Superior temporal gyrus (tissue), 1 donor: Measurements from ENCODE around the gene CADM1.

Source experiments
- DNase-seq: peaks from one replicate; pipeline ENCODE4 v3.0.0-alpha.2; 2016; ENCODE audit errors: extremely low spot score

CADM1 gene

DNA sequence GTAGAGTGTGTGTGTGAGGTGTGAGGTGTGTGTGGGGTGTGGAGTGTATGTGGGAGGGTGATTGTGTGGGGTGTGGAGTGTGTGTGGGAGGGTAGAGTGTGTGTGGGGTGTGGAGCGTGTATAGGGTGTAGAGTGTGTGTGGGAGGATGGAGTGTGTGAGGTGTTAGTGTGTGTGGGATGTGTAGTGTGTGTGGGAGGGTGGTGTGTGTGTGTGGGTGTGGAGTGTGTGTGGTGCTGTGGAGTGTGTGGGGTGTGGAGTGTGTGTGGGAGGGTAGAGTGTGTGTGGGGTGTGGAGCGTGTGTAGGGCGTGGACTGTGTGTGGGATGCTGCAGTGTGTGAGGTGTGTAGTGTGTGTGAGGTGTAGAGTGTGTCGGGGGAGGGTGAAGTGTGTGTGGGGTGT, 356.1 kb downstream of the CADM1 start:
- DNase-seq: no peak

DNA sequence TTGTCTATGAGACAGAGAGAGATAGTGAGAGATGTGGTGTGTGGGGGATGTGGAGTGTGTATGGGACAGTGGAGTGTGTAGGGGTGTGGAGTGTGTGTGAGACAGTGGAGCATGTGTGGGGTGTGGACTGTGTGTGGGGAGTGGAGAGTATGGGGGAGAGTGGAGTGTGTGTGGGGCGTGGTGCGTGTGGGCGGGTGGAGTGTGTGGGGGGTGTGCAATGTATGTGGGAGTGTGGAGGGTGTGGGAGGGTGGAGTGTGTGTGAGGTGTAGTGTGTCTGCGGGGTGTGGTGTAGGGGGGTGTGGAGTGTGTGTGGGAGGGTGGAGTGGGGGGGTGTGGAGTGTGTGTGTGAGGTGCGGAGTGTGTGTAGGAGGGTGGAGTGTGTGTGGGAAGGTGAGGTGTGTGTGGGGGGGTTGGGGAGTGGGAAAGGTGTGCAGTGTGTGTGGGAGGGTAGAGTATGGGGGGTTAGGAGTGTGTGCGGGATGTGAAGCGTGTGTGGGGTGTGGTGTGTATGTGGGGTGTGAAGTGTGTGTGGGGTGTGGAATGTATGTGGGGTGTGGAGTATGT, 356.9 kb downstream of the CADM1 start:
- no peak for DNase-seq

DNA sequence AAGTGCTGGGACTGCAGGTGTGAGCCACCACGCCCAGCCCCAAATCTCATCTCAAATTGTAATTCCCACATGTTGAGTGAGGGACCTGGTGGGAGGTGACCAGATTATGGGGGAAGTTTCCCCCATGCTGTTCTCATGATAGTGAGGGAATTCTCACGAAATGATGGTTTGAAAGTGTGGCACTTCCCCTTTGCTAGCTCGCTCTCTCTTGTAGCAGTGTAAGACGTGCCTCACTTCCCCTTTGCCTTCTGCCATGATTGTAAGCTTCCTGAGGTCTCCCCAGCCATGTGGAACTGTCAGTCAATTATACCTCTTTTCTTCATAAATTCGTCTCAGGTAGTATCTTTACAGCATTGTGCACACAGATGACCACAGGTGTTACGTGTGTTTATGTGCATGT, 357.8 kb downstream of the CADM1 start:
- no peak for DNase-seq

DNA sequence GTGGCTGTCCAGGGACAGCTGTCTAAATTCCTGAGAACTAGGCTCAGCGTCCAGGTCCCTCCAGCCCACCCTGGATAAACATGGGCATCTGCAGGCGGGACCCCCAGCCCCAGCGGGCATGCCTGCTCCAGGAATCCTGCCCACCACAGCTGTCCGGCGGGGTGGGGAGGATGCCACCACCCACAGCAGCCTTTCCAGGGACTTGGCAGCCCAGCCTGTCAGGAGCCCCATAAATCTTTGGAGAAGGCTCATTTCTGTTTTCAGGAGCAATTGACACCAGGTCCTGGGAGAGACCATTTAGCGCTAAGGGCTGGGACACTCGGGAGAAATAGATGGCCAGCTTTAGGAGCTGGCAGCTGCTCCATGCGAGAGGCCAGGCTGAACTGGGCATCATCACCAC, 358.9 kb downstream of the CADM1 start:
- no peak for DNase-seq

DNA sequence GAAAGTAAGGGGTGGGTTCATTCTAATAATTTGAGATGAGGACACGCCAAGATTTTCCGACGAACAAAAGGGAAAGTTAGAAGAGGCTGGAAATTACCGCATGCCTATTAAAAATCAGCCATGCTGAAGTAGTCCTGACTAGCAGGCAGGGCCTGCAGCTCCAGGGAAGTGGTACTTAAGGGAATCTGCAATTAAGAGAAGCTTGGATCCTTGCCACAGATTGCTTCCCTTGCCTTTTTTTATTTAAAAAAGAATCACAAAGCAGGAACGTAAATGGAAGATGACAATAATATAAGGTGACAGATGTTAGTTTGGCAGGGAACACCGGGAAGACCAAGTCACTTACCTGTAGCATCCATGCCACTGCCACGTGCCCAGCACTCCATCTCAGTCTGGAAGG, 359.3 kb downstream of the CADM1 start:
- DNase-seq: no peak

DNA sequence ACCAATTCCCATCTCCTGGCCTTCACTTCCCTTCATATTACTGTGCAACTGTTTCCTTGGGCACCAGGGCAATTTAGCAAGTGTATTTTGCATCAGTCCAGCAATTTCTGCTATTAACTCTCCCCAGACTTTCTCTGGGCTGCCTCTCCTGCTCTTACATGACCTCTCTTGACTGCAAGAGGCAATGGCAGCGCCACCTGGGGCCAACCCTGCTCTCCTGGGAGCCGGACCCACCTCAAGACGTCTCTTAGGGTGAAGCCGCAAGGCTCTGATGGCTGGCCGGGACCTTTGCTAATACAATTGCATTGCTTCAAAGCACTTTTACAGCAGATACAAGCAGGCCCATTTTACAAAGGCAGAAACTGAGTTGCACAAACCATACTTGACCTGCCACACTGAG, 360.2 kb downstream of the CADM1 start:
- DNase-seq: no peak

DNA sequence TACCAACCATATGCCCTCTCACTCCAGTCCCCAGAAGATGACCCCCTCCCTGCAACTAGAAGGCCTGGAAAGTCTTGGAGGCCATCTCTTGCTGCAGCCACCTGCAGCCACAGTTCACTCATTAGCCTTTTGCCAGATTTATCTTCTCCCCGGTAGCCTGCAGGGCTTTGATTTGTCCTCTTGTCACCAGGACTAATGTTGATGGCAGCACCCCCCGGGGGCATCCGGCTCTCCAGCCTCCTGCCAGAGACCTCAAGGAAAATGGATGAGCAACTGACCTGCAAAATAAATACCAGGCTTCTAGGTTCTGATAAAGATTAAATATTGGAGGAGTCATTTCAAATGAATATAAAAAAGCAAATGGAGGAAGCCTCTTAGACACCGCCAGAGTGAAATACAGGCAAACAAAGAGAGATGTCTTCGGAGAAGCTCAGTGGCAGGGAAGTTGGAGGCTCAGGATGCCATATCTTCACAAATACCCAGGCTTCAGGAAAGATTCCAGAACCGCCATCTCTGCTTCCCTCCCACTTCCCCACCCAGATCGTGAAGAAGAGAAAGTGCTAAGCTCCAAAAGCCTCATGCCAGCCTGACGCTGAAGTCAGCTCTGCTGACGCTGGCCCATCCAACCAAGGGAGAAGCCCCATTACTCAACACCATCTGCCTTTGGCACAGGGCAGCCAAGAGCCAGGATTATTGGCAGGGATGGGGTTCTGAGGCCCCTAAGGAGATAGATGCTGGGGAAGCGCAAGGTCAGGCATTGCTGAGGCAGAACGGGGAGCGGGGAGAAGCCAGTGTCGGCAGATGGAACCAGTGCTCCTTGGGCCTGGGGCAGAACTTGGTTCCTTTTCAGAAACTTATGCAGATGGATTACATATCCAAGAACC, 362.7 kb downstream of the CADM1 start:
- DNase-seq: no peak

DNA sequence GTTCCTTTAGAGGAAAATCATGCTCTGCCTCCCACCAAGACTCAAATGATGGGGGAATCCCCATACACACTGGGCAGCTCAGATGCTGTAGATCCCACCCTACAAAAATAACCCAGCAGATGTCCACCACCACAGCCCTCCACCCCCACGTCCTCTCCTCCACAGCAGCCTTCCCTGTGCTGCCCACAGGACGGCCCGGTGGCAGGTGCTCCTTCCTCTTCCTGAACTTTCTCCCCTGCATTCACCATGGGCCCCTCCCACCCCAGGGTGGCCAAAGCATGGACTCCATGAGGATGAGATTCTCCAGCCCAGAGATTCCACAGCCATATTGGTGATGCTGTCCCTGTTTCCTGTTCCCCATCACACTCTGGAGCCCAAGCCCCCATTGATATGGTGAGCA, 368.3 kb downstream of the CADM1 start:
- no peak for DNase-seq

DNA sequence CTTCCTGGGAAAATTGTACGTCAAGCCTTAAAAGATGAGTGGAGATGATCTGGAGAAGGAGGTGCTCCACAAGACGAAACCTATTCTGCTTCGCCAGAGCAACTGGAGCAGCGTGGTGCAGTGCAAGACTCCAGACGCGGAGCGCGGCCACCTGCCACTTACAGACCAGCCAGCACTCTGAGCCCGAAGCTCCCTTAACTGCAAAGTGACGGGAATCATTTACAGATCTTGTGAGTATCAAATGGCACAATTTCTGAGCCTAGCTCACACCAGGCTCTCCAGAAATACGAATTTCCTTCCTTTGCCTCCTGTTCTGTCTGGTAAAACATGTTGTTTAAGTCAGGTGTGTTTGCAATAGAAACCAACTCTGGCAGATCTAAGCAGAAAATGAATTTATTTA, 369.3 kb downstream of the CADM1 start:
- no peak for DNase-seq

DNA sequence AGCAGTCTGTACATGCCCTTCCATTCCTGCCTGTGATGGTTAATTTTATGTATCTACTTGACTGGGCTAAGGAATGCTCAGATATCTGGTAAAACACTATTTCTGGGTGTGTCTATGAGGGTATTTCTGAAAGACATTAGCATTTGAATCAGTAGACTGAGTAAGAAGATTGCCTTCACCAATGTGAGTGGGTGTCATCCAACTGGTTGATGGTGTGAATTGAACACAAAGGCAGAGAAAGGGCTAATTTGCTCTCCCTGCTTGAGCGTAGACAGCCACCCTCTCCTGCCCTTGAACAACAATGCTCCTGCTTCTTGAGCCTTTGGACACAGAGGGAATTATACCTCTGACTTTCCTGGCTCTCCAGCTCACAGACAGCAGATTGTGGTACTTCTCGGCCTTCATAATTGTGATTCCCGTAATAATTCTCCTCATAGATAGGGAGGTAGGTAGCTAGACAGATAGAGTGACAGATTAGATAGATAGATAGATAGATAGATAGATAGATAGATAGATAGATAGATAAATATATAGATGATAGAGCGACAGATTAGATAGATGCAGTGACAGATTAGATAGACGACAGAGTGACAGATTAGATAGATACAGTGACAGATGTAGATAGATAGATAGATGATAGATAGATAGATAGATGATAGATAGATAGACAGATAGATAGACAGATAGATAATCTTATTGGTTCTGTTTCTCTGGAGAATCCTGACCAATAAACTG, 370.6 kb downstream of the CADM1 start:
- no peak for DNase-seq

DNA sequence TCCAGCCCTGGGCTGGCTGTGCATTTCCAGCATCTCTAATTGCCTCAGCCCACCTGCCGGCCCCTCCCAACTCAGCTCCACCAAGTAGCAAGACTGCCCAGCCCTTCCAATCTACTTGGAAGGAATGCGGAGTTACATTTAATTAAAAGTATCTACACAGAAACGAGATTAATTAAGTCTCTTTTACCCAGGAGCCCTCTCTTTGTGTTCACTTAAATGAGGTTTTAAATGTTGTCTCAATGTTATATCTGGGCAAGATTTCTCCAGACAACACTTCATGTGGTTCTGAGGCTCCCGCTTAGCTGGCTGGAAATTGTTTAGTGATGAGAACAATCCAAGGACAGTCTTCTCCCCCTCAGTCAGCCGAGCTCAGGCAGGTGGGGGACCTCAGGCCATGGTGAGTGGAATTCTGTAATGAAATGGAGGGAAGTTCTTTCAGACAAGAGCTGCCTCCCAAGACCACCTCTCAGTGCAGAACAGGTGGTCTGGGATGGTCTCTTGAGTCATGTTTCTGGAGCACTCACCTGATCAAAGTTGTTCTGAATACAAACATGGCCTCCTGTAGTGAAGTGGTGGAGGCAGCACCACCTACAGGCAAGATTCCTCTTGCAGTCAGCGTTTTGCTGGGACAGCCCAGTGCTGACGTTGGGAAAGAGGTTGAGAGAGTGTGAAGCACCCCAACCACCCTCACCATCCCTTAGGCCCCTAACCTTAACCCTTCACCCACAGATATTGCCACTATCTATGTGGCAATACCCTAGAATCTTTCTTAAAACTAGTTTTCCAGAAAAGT, 371.6 kb downstream of the CADM1 start:
- no peak for DNase-seq

DNA sequence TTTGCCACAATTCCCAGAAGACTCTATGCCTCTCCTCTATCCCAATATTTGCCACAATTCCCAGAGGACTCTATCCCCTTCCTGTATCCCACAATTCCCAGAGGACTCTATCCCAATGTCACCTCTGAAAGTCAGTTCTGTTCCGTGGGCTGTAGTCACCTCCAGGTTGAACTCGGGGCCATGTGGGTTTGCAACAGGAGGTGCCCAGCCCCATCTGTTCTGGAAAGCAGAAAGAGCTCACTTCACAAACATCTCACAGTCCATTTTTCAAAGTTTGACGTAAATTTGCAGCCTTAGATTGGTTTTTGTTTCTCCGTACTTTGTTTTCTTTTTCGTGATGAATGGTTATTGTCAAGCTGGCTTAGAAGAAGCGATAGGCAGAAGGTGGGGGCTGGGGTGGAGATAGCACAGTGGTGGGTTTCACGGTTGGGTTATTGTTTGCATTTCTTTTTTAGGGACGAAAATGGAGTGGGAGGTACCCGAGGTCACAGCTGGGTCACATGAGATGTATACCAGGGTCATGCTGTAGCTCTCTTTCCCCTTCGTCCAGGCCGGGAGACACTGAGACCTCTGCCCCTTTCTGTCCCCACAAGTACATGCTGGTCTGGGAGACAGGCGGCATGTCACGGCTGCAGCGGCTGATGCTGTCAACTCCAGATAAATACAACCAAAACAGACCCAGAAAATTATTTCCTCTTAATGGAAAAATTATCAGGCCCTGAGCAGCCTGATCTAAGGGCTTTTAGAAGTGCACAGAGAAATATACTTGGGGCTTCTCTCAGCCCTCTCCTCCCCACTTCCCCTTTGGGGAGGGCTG, 374.5 kb downstream of the CADM1 start:
- no peak for DNase-seq

DNA sequence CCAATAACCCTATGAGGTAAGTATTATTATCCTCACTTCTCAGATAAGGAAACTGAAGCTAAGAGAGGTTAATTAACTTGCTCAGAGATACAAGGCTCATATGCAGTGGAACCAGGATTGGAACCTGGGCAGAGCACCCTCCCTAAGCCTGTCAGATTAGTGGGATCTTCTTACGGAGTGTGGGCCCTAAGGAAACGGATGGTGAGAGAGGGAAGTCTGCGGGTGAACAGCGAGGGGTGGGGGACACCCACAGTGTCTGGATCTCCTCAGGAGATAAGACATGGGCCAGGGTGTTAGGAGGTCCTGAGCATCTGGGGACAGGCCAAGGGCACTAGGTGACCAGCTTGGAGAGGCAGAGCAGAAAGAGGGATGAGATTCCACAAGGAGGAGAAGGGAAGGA, 376.0 kb downstream of the CADM1 start:
- no peak for DNase-seq

DNA sequence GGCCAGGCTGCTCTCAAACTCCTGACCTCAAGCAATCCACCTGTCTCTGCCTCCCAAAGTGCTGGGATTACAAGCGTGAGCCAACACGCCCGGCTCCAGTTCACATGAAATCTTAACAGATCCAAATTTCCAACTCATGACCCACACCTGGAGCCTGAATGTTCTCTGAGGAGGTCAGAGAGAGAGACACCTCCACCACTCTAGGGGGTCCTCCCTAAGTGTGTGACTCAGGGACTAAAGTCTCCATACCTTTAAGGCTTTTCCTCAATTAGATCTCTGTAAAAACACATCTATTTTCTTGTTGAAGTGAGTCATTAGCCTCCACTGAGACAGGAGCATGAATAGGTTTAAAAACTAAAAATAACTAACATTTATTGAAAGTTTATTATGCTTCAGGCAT, 376.4 kb downstream of the CADM1 start:
- DNase-seq: no peak

DNA sequence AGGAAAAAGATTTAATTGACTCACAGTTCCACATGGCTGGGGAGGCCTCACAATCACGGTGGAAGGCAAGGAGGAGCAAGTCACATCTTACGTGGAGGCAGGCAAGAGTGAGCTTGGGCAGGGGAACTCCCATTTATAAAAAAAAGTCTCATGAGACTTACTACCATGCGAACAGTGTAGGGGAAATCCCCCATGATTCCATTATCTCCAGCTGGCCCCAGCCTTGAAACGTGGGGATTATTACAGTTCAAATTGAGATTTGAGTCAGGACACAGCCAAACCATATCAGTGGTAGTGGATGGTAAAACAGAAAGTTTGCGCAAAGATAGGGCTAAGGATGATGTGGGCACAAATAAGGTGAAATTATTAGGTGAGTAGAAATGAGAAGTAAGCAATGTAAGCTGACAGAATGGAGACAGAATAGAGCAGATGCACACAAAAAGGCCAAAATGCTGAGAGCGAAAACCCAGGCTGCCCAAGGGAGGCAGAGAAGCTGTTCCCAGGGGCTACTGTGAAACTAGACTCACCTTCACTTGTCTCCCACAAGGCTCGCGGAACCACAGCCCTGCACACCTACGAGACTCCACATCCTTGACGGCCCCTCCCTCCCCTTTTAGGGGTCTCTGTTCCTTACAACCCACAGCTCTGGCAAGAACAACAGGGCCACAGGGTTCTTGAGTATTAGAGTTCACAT, 377.6 kb downstream of the CADM1 start:
- DNase-seq: no peak

DNA sequence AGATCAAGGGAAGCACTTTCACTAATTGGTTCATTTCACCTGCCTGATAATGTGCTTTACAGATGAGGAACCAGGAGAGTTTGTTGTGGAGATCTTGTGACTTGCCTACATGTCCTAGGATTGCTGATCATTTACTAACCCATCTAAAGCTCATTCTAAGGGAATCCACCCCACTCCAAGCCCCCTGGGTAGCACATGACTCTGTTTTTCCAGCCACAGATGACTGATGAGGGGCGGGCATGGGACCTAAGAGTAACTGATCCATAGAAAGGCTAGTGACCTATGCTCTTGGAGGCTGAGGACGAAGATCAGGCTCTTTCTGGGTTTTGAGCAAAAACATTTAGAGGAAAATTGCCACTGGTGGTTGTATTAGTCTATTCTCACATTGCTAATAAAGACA, 378.1 kb downstream of the CADM1 start:
- no peak for DNase-seq

DNA sequence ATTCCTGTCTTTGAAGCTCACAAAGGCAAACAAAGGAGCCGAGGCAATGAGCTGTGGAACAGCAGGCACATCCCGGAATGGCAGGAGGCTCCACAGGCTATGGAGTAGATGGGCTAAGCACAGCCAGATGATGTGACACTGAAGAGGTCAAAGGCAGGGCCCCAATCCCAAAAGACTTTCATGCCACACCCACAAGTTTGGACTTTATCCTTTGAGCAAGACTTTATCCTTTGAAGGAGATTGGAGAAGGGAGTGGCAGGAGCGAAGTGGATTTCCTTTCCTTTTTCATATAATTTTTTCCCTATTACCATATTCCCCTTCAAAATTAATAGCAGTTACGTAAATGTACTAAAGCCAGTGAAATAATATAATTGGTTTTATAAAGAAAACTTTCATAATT, 379.4 kb downstream of the CADM1 start:
- no peak for DNase-seq

DNA sequence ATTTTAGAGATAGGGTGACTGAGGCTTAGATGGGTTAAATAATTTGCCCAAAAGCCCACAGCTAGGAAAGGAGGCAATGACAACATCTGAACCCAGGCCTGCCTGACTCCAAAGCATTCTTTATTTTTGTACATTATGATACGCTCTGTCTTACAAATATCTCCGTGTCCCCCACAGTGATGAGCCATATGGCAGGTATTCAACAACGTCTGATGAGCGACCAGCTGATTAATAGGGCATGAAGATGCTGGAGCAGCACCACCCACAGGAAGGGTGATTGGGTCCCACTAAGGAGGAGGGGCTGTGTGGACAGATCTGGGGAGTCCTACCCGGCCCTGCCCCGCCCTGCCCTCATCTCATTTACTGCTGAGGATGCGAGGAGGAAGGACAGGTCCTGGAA, 380.6 kb downstream of the CADM1 start:
- no peak for DNase-seq

DNA sequence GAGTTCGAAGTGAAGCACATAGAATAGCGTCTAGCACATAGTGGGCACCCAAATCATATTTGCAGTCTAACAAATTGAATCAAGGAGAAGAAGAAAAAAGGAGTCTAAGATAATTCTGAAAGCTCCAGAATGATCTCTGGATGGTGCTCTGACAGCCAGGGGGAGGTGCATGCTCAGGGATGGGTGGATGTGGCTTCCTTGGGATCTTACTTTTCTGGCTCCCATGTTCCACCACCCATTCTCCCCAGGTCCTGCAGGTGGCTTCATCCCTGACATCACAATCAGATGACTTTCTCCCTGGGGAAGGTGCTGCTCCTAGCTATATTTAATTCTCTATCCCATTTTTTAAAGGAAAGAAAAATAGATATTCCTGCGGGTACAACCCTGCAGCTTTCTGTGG, 381.9 kb downstream of the CADM1 start:
- DNase-seq: no peak
